ENCODE data around the gene CLCN5. TPM values are rescaled to one million over a fixed set of nuclear protein-coding genes. Genes with fewer than 3 reads are reported as not detected.
A peak's percentile ranks its signal among the peaks of the same experiment; 100 is the strongest.

The CLCN5 gene
- polyA plus RNA-seq = 10 to 100 TPM in 1 of 4 donors, 1 to 10 TPM in 3; 2.7 to 51.0 (median 4.8) TPM
- long read RNA-seq, donor 1, transcript CLCN5-204 (12 exons, 2,660 nt) = major isoform, 5 of 12 reads
- long read RNA-seq, donor 1, partial matches to known transcripts = 5 of 12 reads
- long read RNA-seq, donor 1, other reads (novel, unspliced or antisense) = 0 of 12 reads
- long read RNA-seq, donor 2, partial matches to known transcripts = 0 of 3 reads
- long read RNA-seq, donor 2, other reads (novel, unspliced or antisense) = 0 of 3 reads
- long read RNA-seq, donor 3, partial matches to known transcripts = 11 of 12 reads
- long read RNA-seq, donor 3, other reads (novel, unspliced or antisense) = 0 of 12 reads
- long read RNA-seq, donor 4 = 0 reads
- long read RNA-seq, donor 5, partial matches to known transcripts = 0 of 1 reads
- long read RNA-seq, donor 5, other reads (novel, unspliced or antisense) = 0 of 1 reads
- long read RNA-seq, donor 6, full-length matches to known transcripts = 5 of 5 reads
- long read RNA-seq, donor 6, partial matches to known transcripts = 0 of 5 reads
- long read RNA-seq, donor 6, other reads (novel, unspliced or antisense) = 0 of 5 reads
- long read RNA-seq, donor 7 = 0 reads
- long read RNA-seq, donor 8 = 0 reads
- long read RNA-seq, donor 9, partial matches to known transcripts = 0 of 2 reads
- long read RNA-seq, donor 9, other reads (novel, unspliced or antisense) = 0 of 2 reads
- long read RNA-seq, donor 10, partial matches to known transcripts = 0 of 1 reads
- long read RNA-seq, donor 10, other reads (novel, unspliced or antisense) = 0 of 1 reads

DNA sequence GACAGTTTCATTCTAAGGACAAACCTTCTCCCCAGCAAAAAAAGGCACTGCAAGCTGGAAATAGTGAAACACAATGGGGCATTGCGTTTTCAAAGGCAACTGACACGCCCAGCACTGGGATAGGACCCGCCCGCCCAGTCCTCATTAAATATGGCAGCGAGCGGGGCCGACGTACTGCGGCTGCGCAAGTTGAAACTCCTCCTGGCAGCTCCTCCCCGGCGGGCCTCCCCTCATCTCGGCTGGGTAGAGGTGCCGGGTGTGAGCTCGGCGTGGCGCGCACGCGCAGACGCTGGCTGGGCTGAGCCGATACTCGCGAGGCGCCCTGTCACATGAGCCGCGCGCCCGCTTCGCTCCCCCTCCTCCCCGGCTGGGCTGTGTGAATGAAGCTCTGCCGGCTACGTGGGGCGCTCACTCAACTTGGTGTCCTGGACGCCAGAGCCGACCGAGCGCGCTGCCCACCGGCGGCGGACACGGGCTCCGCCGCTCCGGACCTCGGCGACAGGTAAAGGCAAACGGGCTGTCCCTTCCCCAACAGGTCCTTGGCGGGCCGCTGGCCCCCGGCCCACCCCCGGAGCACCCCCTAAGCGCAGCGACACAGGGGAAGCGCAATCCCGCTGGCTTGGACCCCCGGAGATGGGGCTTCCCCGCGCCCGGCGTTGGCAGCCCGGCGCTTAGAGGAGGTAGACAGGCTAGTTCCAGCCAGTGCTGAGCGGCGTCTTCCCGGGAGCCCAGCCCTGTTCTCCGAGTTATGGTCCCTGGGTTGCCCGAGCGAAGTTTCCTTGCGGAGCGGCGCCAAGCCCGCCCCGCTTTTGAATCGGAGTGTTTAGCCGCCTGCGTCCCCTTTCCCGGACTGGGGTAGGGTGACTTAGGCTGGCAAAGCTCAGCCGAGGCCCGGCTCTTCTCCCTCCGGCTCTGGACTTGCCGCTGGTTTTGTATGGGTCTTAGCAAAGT, at the start of gene CLCN5:
TSS of gene CLCN5 (plus strand) at position 306 of the 951 bp plus-strand sequence. CDS start 2,703 bp downstream, outside the sequence.
- no peaks in the 10 kb centered on the region for H3K27me3 ChIP-seq (ENCODE audit: control insufficient read depth in 3 of 3, insufficient read depth in 3 of 3, low read length in 3 of 3)
- DNase-seq (peak; percentile 93 to 96), FAIRE-seq (no peak)
- H3K27ac ChIP-seq (ENCODE audit: low read depth in 1 of 3, low read length in 2 of 3) = peak within 1 kb of the TSS; percentile 1 to 89 (median 45)
- H3K4me1 ChIP-seq (ENCODE audit: control insufficient read depth in 3 of 3, insufficient read depth in 2 of 3, low read depth in 1 of 3, low read length in 2 of 3) = peaks cover 0 to 6% (median 0%) of the 10 kb centered on the region in 3 donors
- H3K9me3 ChIP-seq (ENCODE audit: control insufficient read depth in 2 of 2, insufficient read depth in 1 of 2, low read depth in 1 of 2, low read length in 1 of 2) = no peaks in the 10 kb centered on the region
- peaks cover 0 to 3% (median 0%) of the 10 kb centered on the region in 3 donors for H3K36me3 ChIP-seq (ENCODE audit: control insufficient read depth in 3 of 3, insufficient read depth in 2 of 3, low read depth in 1 of 3, low read length in 3 of 3)
- WGBS, 3 donors = 0 to 38% (median 12%) methylated on average over 38 to 83 of the region's 83 CpGs
- peak within 1 kb of the TSS; percentile 56 to 86 (median 62) for H3K4me3 ChIP-seq (ENCODE audit: low read depth in 1 of 3, low read length in 3 of 3)

DNA sequence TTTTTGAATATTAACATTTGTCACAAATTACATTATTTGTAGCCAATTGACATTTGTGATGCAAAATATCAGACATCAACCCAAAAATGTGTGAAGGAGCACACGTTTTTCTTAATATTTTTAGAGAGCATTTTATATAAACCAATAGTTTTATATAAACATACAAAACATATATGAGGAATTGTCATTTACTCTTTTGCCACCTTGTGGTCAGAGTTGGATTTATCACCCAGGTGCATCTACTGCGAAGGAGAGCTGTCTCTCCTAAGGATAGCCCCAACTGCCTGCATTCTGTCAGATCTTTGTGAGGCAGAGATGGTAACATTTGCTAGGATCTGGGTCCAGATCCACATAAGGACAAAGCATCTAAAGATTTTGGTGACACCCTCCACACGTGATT, 45.6 kb upstream of the CLCN5 start:
- FAIRE-seq (no peak), DNase-seq (peak; percentile 42 to 58)
- H3K4me1 ChIP-seq (ENCODE audit: control insufficient read depth in 3 of 3, insufficient read depth in 2 of 3, low read depth in 1 of 3, low read length in 2 of 3) = peaks cover 0 to 14% (median 0%) of the 10 kb centered on the region in 3 donors
- H3K4me3 ChIP-seq (ENCODE audit: low read depth in 1 of 3, low read length in 3 of 3) = no peak overlapping the region
- no peaks in the 10 kb centered on the region for H3K36me3 ChIP-seq (ENCODE audit: control insufficient read depth in 3 of 3, insufficient read depth in 2 of 3, low read depth in 1 of 3, low read length in 3 of 3)
- H3K9me3 ChIP-seq (ENCODE audit: control insufficient read depth in 2 of 2, insufficient read depth in 1 of 2, low read depth in 1 of 2, low read length in 1 of 2) = no peaks in the 10 kb centered on the region
- peaks cover 0 to 3% (median 0%) of the 10 kb centered on the region in 3 donors for H3K27me3 ChIP-seq (ENCODE audit: control insufficient read depth in 3 of 3, insufficient read depth in 3 of 3, low read length in 3 of 3)
- 3 to 9% (median 8%) methylated on average over 3 of the region's 3 CpGs for WGBS, 3 donors
- no peak overlapping the region for H3K27ac ChIP-seq (ENCODE audit: low read depth in 1 of 3, low read length in 2 of 3)

DNA sequence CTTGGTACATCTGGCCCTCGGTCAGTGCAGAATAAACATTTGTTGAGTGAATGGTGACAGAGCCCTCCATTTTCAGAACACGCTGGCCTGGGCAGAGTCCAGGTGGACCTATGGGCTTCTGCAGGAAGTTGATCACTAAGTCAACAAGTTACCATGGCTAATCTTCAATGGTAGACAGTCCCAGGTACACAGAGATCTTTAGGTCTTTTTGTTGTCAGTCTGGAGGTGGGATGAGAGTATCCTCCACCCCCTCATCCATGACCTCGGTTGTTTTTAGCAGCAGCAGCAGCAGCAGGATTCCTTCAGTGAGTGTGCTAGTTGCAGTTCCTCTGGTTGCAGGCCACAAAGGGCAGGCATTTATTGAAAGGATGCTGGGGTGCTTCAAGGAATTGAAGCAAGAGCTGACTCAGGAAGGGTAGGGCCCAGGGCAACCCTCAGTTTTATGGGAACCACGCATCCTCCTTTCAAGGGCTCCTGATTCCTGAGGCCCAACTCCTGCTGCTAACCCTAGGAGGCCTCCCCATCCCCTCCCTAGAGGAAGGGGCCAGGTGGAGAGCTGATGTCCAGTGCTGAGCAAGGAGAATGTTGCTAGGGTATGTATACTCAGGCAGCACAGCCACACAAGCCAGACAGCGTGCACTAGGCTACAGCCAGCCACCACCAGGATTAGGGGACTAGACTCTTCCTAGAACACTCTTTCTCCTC, 44.8 kb upstream of the CLCN5 start:
- Histone ChIP-seq H3K27ac (ENCODE audit: low read depth in 1 of 3, low read length in 2 of 3) (peak overlapping the region in 2 of 3 donors; percentile 1 to 31), H3K9me3 (ENCODE audit: control insufficient read depth in 2 of 2, insufficient read depth in 1 of 2, low read depth in 1 of 2, low read length in 1 of 2) (no peaks in the 10 kb centered on the region), H3K4me1 (ENCODE audit: control insufficient read depth in 3 of 3, insufficient read depth in 2 of 3, low read depth in 1 of 3, low read length in 2 of 3) (peaks cover 0 to 14% (median 0%) of the 10 kb centered on the region in 3 donors), H3K36me3 (ENCODE audit: control insufficient read depth in 3 of 3, insufficient read depth in 2 of 3, low read depth in 1 of 3, low read length in 3 of 3) (peaks cover 0 to under 1% (median 0%) of the 10 kb centered on the region in 3 donors), H3K27me3 (ENCODE audit: control insufficient read depth in 3 of 3, insufficient read depth in 3 of 3, low read length in 3 of 3) (no peaks in the 10 kb centered on the region), H3K4me3 (ENCODE audit: low read depth in 1 of 3, low read length in 3 of 3) (no peak overlapping the region)
- WGBS, 3 donors = 37 to 63% (median 59%) methylated on average over 4 to 5 of the region's 5 CpGs
- FAIRE-seq (no peak), DNase-seq (peak in 1 of 2 donors; percentile 24)

DNA sequence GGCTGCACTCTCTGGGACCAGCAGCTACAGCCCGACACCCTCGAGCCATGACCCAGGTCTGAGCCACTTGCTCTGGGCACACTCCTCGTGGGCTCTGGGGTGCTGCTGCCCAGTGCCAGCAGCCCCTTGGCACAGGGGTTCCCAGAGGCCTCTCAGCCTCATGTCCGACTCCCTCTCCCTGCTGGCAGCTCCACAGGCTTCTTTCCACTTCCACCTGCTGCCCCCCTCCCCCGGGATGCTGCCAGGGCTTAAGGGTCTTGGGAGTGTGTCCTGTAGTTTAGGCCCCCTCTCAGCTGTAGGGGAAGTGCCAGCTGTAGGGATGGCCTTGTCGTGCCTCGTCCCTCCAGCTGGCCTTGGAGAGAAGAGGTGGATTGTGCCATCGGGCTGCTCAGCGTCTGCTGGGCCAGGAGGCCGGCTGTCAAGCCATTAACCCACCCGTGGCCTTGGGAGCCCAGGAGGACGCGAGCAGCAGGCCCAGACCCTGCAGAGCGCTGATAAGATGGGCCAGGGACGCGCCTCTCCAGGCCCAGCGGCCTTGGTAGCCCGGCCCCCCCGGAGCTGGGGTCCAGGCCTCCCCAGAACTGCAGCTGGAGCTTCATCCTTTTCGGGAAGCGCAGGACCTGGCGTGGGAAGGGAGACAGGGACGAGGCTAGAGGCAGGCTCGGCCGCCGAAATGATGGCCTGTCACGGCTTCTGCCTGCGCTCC, 44.1 kb upstream of the CLCN5 start:
- peaks cover 0 to 3% (median 0%) of the 10 kb centered on the region in 3 donors for H3K36me3 ChIP-seq (ENCODE audit: control insufficient read depth in 3 of 3, insufficient read depth in 2 of 3, low read depth in 1 of 3, low read length in 3 of 3)
- DNase-seq = peak in 1 of 2 donors; percentile 5
- H3K4me3 ChIP-seq (ENCODE audit: low read depth in 1 of 3, low read length in 3 of 3) = peak overlapping the region in 1 of 3 donors; percentile 57
- no peak for FAIRE-seq
- peaks cover 0 to 14% (median 0%) of the 10 kb centered on the region in 3 donors for H3K4me1 ChIP-seq (ENCODE audit: control insufficient read depth in 3 of 3, insufficient read depth in 2 of 3, low read depth in 1 of 3, low read length in 2 of 3)
- H3K27ac ChIP-seq (ENCODE audit: low read depth in 1 of 3, low read length in 2 of 3) = peak overlapping the region in 2 of 3 donors; percentile 71 to 77
- 31 to 56% (median 40%) methylated on average over 24 to 28 of the region's 28 CpGs for WGBS, 3 donors
- H3K9me3 ChIP-seq (ENCODE audit: control insufficient read depth in 2 of 2, insufficient read depth in 1 of 2, low read depth in 1 of 2, low read length in 1 of 2) = no peaks in the 10 kb centered on the region
- H3K27me3 ChIP-seq (ENCODE audit: control insufficient read depth in 3 of 3, insufficient read depth in 3 of 3, low read length in 3 of 3) = no peaks in the 10 kb centered on the region

DNA sequence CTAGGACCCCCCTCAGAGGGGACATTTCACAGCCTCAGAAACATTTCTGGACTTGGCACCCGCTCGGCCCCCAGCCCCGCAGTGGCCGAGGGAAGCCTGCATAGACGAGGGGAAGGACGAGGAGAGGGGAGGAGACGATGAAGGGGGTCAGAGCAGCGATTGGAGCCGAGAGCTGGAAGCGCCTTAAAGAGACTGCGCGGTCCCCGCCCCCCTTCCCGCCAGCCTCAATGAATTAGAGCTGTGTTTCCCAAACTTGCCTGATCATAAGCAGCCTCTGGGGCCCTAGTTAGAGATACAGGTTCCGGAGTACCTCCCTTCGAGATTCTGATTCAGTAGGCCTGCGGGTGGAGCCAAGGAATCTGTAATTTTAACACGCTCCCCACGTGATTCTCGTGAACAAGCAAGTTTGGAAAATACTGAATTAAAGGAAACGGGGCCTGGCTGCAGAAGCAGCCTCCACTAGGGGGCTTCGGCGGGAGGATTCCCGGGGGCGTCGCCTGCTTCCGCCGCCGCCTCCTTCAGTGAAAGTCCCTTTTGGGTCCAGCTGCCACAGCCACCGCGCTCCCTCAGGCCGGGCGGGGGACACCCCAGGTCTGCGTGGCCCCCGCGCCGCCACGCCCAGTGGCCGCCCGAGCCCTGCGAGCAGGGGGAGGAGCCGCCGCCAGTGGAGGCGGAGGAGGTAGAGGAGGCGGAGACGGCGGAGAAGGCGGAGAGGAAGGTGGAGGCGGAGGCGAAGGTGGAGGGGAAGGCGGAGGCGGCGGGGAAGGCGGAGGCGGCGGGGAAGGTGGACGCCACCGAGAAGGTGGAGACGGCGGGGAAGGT, 43.4 kb upstream of the CLCN5 start, which contains the start of gene USP27X:
TSS of gene USP27X (plus strand) at position 651 of the 822 bp plus-strand sequence. CDS start 824 bp downstream, outside the sequence.
- DNase-seq = peak; percentile 69 to 88
- no peak for FAIRE-seq
- no peaks in the 10 kb centered on the region for H3K27me3 ChIP-seq (ENCODE audit: control insufficient read depth in 3 of 3, insufficient read depth in 3 of 3, low read length in 3 of 3)
- 1 to 44% (median 10%) methylated on average over 28 to 60 of the region's 60 CpGs for WGBS, 3 donors
- H3K9me3 ChIP-seq (ENCODE audit: control insufficient read depth in 2 of 2, insufficient read depth in 1 of 2, low read depth in 1 of 2, low read length in 1 of 2) = no peaks in the 10 kb centered on the region
- H3K4me1 ChIP-seq (ENCODE audit: control insufficient read depth in 3 of 3, insufficient read depth in 2 of 3, low read depth in 1 of 3, low read length in 2 of 3) = peaks cover 0 to 14% (median 0%) of the 10 kb centered on the region in 3 donors
- H3K4me3 ChIP-seq (ENCODE audit: low read depth in 1 of 3, low read length in 3 of 3) = peak within 1 kb of the TSS; percentile 36 to 80 (median 57)
- H3K36me3 ChIP-seq (ENCODE audit: control insufficient read depth in 3 of 3, insufficient read depth in 2 of 3, low read depth in 1 of 3, low read length in 3 of 3) = peaks cover 0 to 4% (median 0%) of the 10 kb centered on the region in 3 donors
- H3K27ac ChIP-seq (ENCODE audit: low read depth in 1 of 3, low read length in 2 of 3) = peak within 1 kb of the TSS in 2 of 3 donors; percentile 71 to 77

DNA sequence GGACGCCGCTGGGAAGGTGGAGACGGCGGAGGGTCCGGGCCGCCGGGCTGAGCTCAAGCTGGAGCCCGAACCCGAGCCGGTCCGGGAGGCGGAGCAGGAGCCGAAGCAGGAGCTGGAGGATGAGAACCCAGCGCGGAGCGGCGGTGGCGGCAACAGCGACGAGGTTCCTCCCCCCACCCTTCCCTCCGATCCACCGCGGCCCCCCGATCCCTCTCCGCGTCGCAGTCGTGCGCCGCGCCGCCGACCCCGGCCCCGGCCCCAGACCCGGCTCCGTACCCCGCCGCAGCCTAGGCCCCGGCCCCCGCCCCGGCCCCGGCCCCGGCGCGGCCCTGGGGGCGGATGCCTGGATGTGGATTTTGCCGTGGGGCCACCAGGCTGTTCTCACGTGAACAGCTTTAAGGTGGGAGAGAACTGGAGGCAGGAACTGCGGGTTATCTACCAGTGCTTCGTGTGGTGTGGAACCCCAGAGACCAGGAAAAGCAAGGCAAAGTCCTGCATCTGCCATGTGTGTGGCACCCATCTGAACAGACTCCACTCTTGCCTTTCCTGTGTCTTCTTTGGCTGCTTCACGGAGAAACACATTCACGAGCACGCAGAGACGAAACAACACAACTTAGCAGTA, 42.6 kb upstream of the CLCN5 start:
- FAIRE-seq = no peak
- DNase-seq = peak in 1 of 2 donors; percentile 36
- WGBS, 3 donors = 4 to 48% (median 14%) methylated on average over 13 to 55 of the region's 55 CpGs
- no peaks in the 10 kb centered on the region for H3K9me3 ChIP-seq (ENCODE audit: control insufficient read depth in 2 of 2, insufficient read depth in 1 of 2, low read depth in 1 of 2, low read length in 1 of 2)
- H3K4me1 ChIP-seq (ENCODE audit: control insufficient read depth in 3 of 3, insufficient read depth in 2 of 3, low read depth in 1 of 3, low read length in 2 of 3) = peaks cover 0 to 18% (median 0%) of the 10 kb centered on the region in 3 donors
- peaks cover 0 to 4% (median 0%) of the 10 kb centered on the region in 3 donors for H3K36me3 ChIP-seq (ENCODE audit: control insufficient read depth in 3 of 3, insufficient read depth in 2 of 3, low read depth in 1 of 3, low read length in 3 of 3)
- peak overlapping the region; percentile 36 to 80 (median 57) for H3K4me3 ChIP-seq (ENCODE audit: low read depth in 1 of 3, low read length in 3 of 3)
- H3K27ac ChIP-seq (ENCODE audit: low read depth in 1 of 3, low read length in 2 of 3) = peak overlapping the region in 2 of 3 donors; percentile 71 to 77
- H3K27me3 ChIP-seq (ENCODE audit: control insufficient read depth in 3 of 3, insufficient read depth in 3 of 3, low read length in 3 of 3) = no peaks in the 10 kb centered on the region
